ENCODE data around the gene KCNIP1. TPM values are rescaled to one million over a fixed set of nuclear protein-coding genes. Genes with fewer than 3 reads are reported as not detected.

KCNIP1 gene
- total RNA-seq, 2 experiments from 2014 or later: not detected

DNA sequence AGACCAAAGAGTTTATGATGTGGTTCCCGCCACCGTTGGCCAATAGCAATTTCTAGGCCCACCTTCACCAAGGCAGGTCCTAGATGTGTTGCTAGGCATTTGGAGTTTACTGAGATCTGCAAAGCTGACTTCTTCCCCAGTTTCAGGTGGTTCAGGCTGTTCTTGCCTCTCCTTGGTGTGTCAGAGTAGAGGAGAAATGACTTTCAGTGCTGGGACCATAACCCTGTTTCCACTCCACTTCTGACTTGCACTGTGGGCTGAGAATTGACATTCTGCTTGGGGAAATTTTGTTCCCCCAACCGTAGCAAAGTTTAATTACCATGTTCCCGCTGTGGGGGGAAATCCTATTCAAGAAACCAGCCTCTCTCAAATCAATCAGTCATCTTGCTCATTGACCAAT, 151.7 kb downstream of the KCNIP1 start:
- H3K4me1 ChIP-seq (ENCODE audit: insufficient read depth, low read length): no peaks in the 10 kb centered on the region
- Mint-ChIP-seq H3K9me3 (no peaks in the 10 kb centered on the region), H3K36me3 (ENCODE audit: low read depth) (no peaks in the 10 kb centered on the region), H3K4me1 (ENCODE audit: low read depth) (no peaks in the 10 kb centered on the region), H3K27me3 (peaks cover 20% of the 10 kb centered on the region), H3K27ac (no peak overlapping the region), H3K4me3 (no peak overlapping the region)
- ATAC-seq (ENCODE audit: poor library complexity) (no peak), DNase-seq (no peak)
- intact Hi-C loops (cut with DNase I, micrococcal nuclease): no loop called here
- H3K27me3 ChIP-seq (ENCODE audit: control insufficient read depth in 1 of 2, insufficient read depth in 2 of 2, low read length in 2 of 2): peaks cover 0 to 5% of the 10 kb centered on the region in 2 experiments
- ChIA-PET CTCF (no interaction called here), POLR2A (no interaction called here)
- no peaks in the 10 kb centered on the region for H3K9me3 ChIP-seq (ENCODE audit: control insufficient read depth in 1 of 2, insufficient read depth in 1 of 2, low read length in 2 of 2)
- no peak overlapping the region for H3K4me3 ChIP-seq (ENCODE audit: low read length)
- no peak overlapping the region for H3K27ac ChIP-seq (ENCODE audit: low read depth in 1 of 2, low read length in 2 of 2)
- TF ChIP-seq, protein P1, sequence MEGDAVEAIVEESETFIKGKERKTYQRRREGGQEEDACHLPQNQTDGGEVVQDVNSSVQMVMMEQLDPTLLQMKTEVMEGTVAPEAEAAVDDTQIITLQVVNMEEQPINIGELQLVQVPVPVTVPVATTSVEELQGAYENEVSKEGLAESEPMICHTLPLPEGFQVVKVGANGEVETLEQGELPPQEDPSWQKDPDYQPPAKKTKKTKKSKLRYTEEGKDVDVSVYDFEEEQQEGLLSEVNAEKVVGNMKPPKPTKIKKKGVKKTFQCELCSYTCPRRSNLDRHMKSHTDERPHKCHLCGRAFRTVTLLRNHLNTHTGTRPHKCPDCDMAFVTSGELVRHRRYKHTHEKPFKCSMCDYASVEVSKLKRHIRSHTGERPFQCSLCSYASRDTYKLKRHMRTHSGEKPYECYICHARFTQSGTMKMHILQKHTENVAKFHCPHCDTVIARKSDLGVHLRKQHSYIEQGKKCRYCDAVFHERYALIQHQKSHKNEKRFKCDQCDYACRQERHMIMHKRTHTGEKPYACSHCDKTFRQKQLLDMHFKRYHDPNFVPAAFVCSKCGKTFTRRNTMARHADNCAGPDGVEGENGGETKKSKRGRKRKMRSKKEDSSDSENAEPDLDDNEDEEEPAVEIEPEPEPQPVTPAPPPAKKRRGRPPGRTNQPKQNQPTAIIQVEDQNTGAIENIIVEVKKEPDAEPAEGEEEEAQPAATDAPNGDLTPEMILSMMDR (IDR thresholded peaks at IDR 0.05): no peak
- no peaks in the 10 kb centered on the region for H3K36me3 ChIP-seq (ENCODE audit: insufficient read depth, low read length)

DNA sequence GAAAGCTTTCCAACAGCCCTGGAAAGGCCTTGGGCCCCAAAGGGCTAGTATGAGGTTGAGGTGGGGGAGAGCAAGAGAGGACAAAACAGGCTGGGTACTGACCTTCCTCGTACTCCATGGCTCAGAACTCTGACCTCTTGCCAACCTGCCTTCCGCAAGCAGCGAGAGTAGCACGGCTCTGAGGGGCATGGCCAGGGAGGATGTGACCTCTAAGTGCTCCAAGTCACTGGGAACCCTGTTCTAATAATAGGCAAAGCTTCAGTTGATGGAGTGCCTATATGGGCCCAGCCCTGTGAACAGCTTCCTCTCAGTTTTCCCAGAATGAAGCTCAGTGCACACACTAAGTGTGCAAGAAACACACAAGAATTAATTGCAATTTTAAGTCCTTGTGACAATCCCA, 152.1 kb downstream of the KCNIP1 start:
- H3K4me3 Mint-ChIP-seq: no peak overlapping the region
- peaks cover 20% of the 10 kb centered on the region for H3K27me3 Mint-ChIP-seq
- Histone ChIP-seq H3K27ac (ENCODE audit: low read depth in 1 of 2, low read length in 2 of 2) (no peak overlapping the region), H3K4me3 (ENCODE audit: low read length) (no peak overlapping the region), H3K27me3 (ENCODE audit: control insufficient read depth in 1 of 2, insufficient read depth in 2 of 2, low read length in 2 of 2) (peaks cover 0 to 5% of the 10 kb centered on the region in 2 experiments), H3K4me1 (ENCODE audit: insufficient read depth, low read length) (no peaks in the 10 kb centered on the region), H3K9me3 (ENCODE audit: control insufficient read depth in 1 of 2, insufficient read depth in 1 of 2, low read length in 2 of 2) (no peaks in the 10 kb centered on the region), H3K36me3 (ENCODE audit: insufficient read depth, low read length) (no peaks in the 10 kb centered on the region)
- no peaks in the 10 kb centered on the region for H3K9me3 Mint-ChIP-seq
- ChIA-PET POLR2A (no interaction called here), CTCF (no interaction called here)
- TF ChIP-seq, protein P1 (IDR thresholded peaks at IDR 0.05): no peak
- no peaks in the 10 kb centered on the region for H3K4me1 Mint-ChIP-seq (ENCODE audit: low read depth)
- no peak overlapping the region for H3K27ac Mint-ChIP-seq
- DNase-seq: no peak
- intact Hi-C loops (cut with DNase I, micrococcal nuclease): no loop called here
- H3K36me3 Mint-ChIP-seq (ENCODE audit: low read depth): no peaks in the 10 kb centered on the region
- no peak for ATAC-seq (ENCODE audit: poor library complexity)

- Histone ChIP-seq H3K9me3 (ENCODE audit: control insufficient read depth in 1 of 2, insufficient read depth in 1 of 2, low read length in 2 of 2) (no peaks in the 10 kb centered on the region), H3K4me1 (ENCODE audit: insufficient read depth, low read length) (no peaks in the 10 kb centered on the region), H3K36me3 (ENCODE audit: insufficient read depth, low read length) (no peaks in the 10 kb centered on the region), H3K27me3 (ENCODE audit: control insufficient read depth in 1 of 2, insufficient read depth in 2 of 2, low read length in 2 of 2) (peaks cover 0 to 5% of the 10 kb centered on the region in 2 experiments), H3K4me3 (ENCODE audit: low read length) (no peak overlapping the region), H3K27ac (ENCODE audit: low read depth in 1 of 2, low read length in 2 of 2) (no peak overlapping the region)
- Mint-ChIP-seq H3K4me1 (ENCODE audit: low read depth) (no peaks in the 10 kb centered on the region), H3K36me3 (ENCODE audit: low read depth) (no peaks in the 10 kb centered on the region), H3K27me3 (peaks cover 18% of the 10 kb centered on the region), H3K9me3 (no peaks in the 10 kb centered on the region), H3K27ac (no peak overlapping the region), H3K4me3 (no peak overlapping the region)
- no peak for DNase-seq
- ATAC-seq (ENCODE audit: poor library complexity): no peak
- intact Hi-C loops (cut with DNase I, micrococcal nuclease): no loop called here
- ChIA-PET POLR2A (no interaction called here), CTCF (no interaction called here)
- TF ChIP-seq, protein P1 (IDR thresholded peaks at IDR 0.05): no peak
Measured at GRCh38 chr5:170656346-170656745, 152.5 kb downstream of the KCNIP1 start.

All from CD4-positive, alpha-beta T cell (primary cell).